K562 (cell line): ENCODE data around the gene MPZL1. TPM values are rescaled to one million over a fixed set of nuclear protein-coding genes. Genes with fewer than 3 reads are reported as not detected.

Source experiments
- ATAC-seq: fragments of 200-7000 bp; cut with Tn5 transposase; 3 replicates; pipeline ENCODE4 v1.9.1; 2020; ENCODE audit warnings: moderate library complexity
- BruUV-seq: library from RNA; stranded (reverse); fragments of 400-500 nt; replicated peaks from 2 replicates; lab custom pipeline; 2021; lab: Mats Ljungman, UMichigan
- CTCF ChIA-PET: fragments of 300-600 bp; formaldehyde crosslinking; extraction: SDS; loops from one replicate; lab custom pipeline; 2021; ENCODE audit warnings: low intra/inter-chr PET ratio; lab: Yijun Ruan, JAX
- POLR2A ChIA-PET: fragments of 300-600, 350-650 bp; sonication (Branson Sonifier 250); formaldehyde crosslinking; extraction: SDS; loops from one replicate; lab custom pipeline; 2021; ENCODE audit warnings: antibody characterized with exemption, inconsistent platforms; lab: Yijun Ruan, JAX
- DNase-seq, 4 experiments: peaks; one replicate each; pipeline versions ENCODE4 v3.0.0 to v3.0.0-alpha.2; 2011 to 2018; ENCODE audit warnings: low spot score in 3 of 4, mixed read lengths in 3 of 4; ENCODE audit errors: extremely low read depth in 1 of 4
- FAIRE-seq: peaks from 2 replicates; lab custom pipeline; 2011; peaks lifted over from hg19 to GRCh38; lab: Jason Lieb, UNC
- H2AFZ ChIP-seq: 2 replicates; pipeline ENCODE4 v1.6.0; 2011; ENCODE audit warnings: low read depth, low read length, control low read depth, inconsistent platforms
- H3K27ac ChIP-seq: fragments of 200-600 bp; 3 replicates; pipeline ENCODE4 v1.8.0; 2011; ENCODE audit warnings: low read depth, mild to moderate bottlenecking, control low read depth, inconsistent platforms, low read length, moderate library complexity, mixed read lengths; ENCODE audit errors: extremely low read depth
- H3K27me3 ChIP-seq, 2 experiments: fragments of 300-600 bp in 1 of 2; 2 replicates in 1 of 2; 3 replicates in 1 of 2; pipeline versions ENCODE4 v1.6.0 to v1.8.0; 2011; ENCODE audit warnings: inconsistent platforms in 2 of 2, low read length in 2 of 2, mild to moderate bottlenecking in 1 of 2, mixed read lengths in 1 of 2, moderate library complexity in 1 of 2; ENCODE audit not compliant: control insufficient read depth in 2 of 2, insufficient read depth in 2 of 2
- H3K36me3 ChIP-seq: fragments of 300-600 bp; 3 replicates; pipeline ENCODE4 v1.8.0; 2011; ENCODE audit warnings: mild to moderate bottlenecking, low read length, inconsistent platforms; ENCODE audit not compliant: control insufficient read depth, insufficient read depth
- H3K4me1 ChIP-seq, 2 experiments: fragments of 200-600 bp in 1 of 2; replicated peaks in 1 of 2; 2 replicates in 1 of 2; 3 replicates in 1 of 2; pipeline versions ENCODE4 v1.5.1 to v1.8.0; 2011; ENCODE audit warnings: inconsistent platforms in 2 of 2, low read length in 2 of 2, mild to moderate bottlenecking in 1 of 2, mixed read lengths in 1 of 2, moderate library complexity in 1 of 2; ENCODE audit not compliant: control insufficient read depth in 2 of 2, insufficient read depth in 2 of 2
- H3K4me2 ChIP-seq: 2 replicates; pipeline ENCODE4 v1.6.1; 2011; ENCODE audit warnings: low read length, control low read depth, inconsistent platforms, mixed read lengths; ENCODE audit not compliant: insufficient read depth
- H3K4me3 ChIP-seq: fragments of 200-600 bp; sonication (generic), shearing (Covaris generic); 2 replicates; pipeline ENCODE4 v1.5.1; 2016; ENCODE audit warnings: control low read depth, inconsistent platforms
- H3K79me2 ChIP-seq: fragments of 200-600 bp; 3 replicates; pipeline ENCODE4 v1.8.0; 2011; ENCODE audit warnings: low read length, inconsistent platforms; ENCODE audit not compliant: control insufficient read depth, insufficient read depth
- H3K9ac ChIP-seq, 2 experiments: 2 replicates each; pipeline versions ENCODE4 v1.6.0 to v1.6.1; 2011; ENCODE audit warnings: low read depth in 2 of 2, low read length in 2 of 2, control low read depth in 1 of 2, inconsistent platforms in 1 of 2, mild to moderate bottlenecking in 1 of 2, mixed read lengths in 1 of 2; ENCODE audit not compliant: insufficient read depth in 1 of 2
- H3K9me1 ChIP-seq: one replicate; pipeline ENCODE4 v1.6.0; 2011; ENCODE audit warnings: inconsistent platforms, mild to moderate bottlenecking, low read length, moderate library complexity; ENCODE audit not compliant: control insufficient read depth, insufficient read depth
- H3K9me3 ChIP-seq: replicated peaks from 2 replicates; pipeline ENCODE4 v1.5.1; 2011; ENCODE audit warnings: low read depth, low read length, inconsistent platforms; ENCODE audit not compliant: control insufficient read depth, insufficient read depth
- H4K20me1 ChIP-seq: replicated peaks from 2 replicates; pipeline ENCODE4 v1.6.1; 2011; ENCODE audit warnings: low read length, inconsistent platforms, mixed read lengths; ENCODE audit not compliant: control insufficient read depth, insufficient read depth
- POLR2G ChIP-seq: fragments of 200-400 bp; formaldehyde crosslinking; IDR thresholded peaks from 2 replicates; pipeline ENCODE4 v1.6.1; 2017; ENCODE audit warnings: low read depth, mild to moderate bottlenecking, antibody characterized with exemption, low read length, moderate library complexity
- RBM22 ChIP-seq: fragments of 200-400 bp; formaldehyde crosslinking; IDR thresholded peaks from 2 replicates; pipeline ENCODE4 v1.6.1; 2018; ENCODE audit warnings: low read length, low read depth; ENCODE audit not compliant: poor library complexity, severe bottlenecking
- SPI1 ChIP-seq: IDR thresholded peaks from 2 replicates; pipeline ENCODE4 v1.6.1; 2011; ENCODE audit warnings: low read depth, low read length, control low read depth, borderline replicate concordance
- WGBS: fragments of 100-300 bp; shearing (Covaris generic); methylation state at CpG from one replicate; pipeline ENCODE4 v1.1.6; 2016; ENCODE audit warnings: low coverage, mixed read lengths; ENCODE audit not compliant: insufficient coverage; ENCODE audit errors: missing lambda C conversion rate; 5-methylcytosine and 5-hydroxymethylcytosine counted together
- in situ Hi-C: fragments of 300-500 bp; cut with MboI; formaldehyde crosslinking; loops from 4 replicates; pipeline ENCODE4 v1.15.0; 2018; ENCODE audit warnings: inconsistent platforms, mixed read lengths
- intact Hi-C: fragments of 100-400 bp; cut with micrococcal nuclease; formaldehyde crosslinking; loops from 2 replicates; pipeline ENCODE4 v1.14.2; 2022
- polyA plus RNA-seq, 8 experiments: library from polyadenylated mRNA; depleted of rRNA in 4 of 8; stranded (reverse) in 5 of 8; unstranded in 3 of 8; fragments of >200 nt; fragmentation: Nextera tagmentation in 2 of 8; fragmentation: Illumina TruSeq in 1 of 8; extraction: Ambion mirVana in 2 of 8; extraction: Trizol in 1 of 8; gene quantifications; 2 replicates each; pipeline versions ENCODE4 v1.2.1 to v1.2.3, GENCODE V29; 2011 to 2014; ENCODE audit warnings: inconsistent platforms in 1 of 8, missing spikeins in 1 of 8
- total RNA-seq, 7 experiments: library from RNA; depleted of rRNA in 6 of 7; stranded (reverse); fragments of >200 nt in 6 of 7; fragmentation: Illumina TruSeq in 2 of 7; extraction: Trizol in 2 of 7; gene quantifications; 2 replicates each; pipeline versions ENCODE4 v1.2.1 to v1.2.3, GENCODE V29; 2011 to 2021; ENCODE audit warnings: low replicate concordance in 1 of 7
- TF ChIP-seq, protein P1 (sequence below), 2 experiments: fragments of 200-800 bp in 1 of 2; sonication (Bioruptor generic) in 1 of 2; sonication (generic) in 1 of 2; formaldehyde crosslinking in 1 of 2; IDR thresholded peaks in 1 of 2; conservative IDR thresholded peaks in 1 of 2; 2 replicates each; pipeline versions ENCODE4 v1.5.0 to v1.6.1; 2016 to 2020; ENCODE audit warnings: missing compliant biosample characterization in 1 of 2, missing genetic modification characterization in 1 of 2, missing genetic modification reagents in 1 of 2

The MPZL1 gene
- total and polyA plus RNA-seq, 9 of the 15 experiments (the other 6 are each of a cell fraction or from before 2014, with no cell fraction given), result 14.5 to 153 (median 66.5) TPM

DNA sequence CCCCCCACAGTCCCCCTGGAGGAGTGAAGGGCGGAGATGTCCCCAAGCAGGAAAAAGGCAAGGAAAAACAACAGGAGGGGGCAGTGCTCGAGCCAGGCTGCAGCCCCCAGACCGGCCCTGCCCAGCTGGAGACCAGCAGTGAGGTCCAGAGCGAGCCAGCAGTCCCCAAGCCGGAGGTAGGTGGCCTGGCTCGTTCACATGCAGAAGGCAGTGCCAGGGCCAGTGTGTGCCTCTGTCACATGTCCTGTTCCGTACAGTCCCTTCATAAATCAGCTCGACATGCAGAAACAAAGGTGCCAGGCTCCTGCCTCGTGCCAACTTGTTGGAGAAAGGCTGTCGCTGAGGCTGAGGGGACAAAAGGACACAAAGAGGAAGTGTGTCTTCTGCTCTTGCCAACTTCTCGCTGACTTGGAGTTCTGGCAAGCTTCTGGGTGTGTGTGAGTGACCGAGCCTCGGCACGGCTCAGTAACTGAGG is 24.1 kb upstream of the MPZL1 start:
- peaks cover 66% of the 10 kb centered on the region for H3K36me3 ChIP-seq
- CTCF ChIA-PET, result interaction anchor here (0.6 kb wide), 1 partner anchor 143 kb away, joined by 3 read pairs; no protein-coding TSS in a partner anchor
- H3K4me3 ChIP-seq, result no peak overlapping the region
- H2AFZ ChIP-seq, result no peak overlapping the region
- ATAC-seq (no peak), FAIRE-seq (no peak), DNase-seq (no peak)
- H3K9ac ChIP-seq, result no peak overlapping the region
- intact Hi-C loops, result no loop called here
- H3K9me3 ChIP-seq, result no peaks in the 10 kb centered on the region
- no TSS peak for BruUV-seq
- no peaks in the 10 kb centered on the region for H4K20me1 ChIP-seq
- no peaks in the 10 kb centered on the region for H3K9me1 ChIP-seq
- 78% methylated on average over 14 of the region's 14 CpGs for WGBS
- H3K79me2 ChIP-seq, result no peaks in the 10 kb centered on the region
- in situ Hi-C loops, result loop anchor here (10.0 to 25.0 kb wide), 3 partner anchors 633 to 1685 kb away; no protein-coding TSS in a partner anchor
- no peak overlapping the region for H3K27ac ChIP-seq
- no peaks in the 10 kb centered on the region for H3K27me3 ChIP-seq
- H3K4me2 ChIP-seq, result no peak overlapping the region
- TF ChIP-seq RBM22 (peak; percentile 70), SPI1 (peak; percentile 22; the same call in 1 of the 2 replicates), POLR2G (peak; percentile 37; the same call in 1 of the 2 replicates)
- TF ChIP-seq, protein P1, sequence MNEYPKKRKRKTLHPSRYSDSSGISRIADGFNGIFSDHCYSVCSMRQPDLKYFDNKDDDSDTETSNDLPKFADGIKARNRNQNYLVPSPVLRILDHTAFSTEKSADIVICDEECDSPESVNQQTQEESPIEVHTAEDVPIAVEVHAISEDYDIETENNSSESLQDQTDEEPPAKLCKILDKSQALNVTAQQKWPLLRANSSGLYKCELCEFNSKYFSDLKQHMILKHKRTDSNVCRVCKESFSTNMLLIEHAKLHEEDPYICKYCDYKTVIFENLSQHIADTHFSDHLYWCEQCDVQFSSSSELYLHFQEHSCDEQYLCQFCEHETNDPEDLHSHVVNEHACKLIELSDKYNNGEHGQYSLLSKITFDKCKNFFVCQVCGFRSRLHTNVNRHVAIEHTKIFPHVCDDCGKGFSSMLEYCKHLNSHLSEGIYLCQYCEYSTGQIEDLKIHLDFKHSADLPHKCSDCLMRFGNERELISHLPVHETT (CRISPR knock-in tag; conservative IDR thresholded peaks at IDR 0.05 in 1 of 2, IDR thresholded peaks at IDR 0.05 in 1 of 2), result no peak
- no peaks in the 10 kb centered on the region; a peak in 1 of 5 replicates for H3K4me1 ChIP-seq
- POLR2A ChIA-PET, result interaction anchor here (1.0 to 1.8 kb wide), 3 partner anchors 10 to 72 kb away, joined by 3 to 5 read pairs (median 5); no protein-coding TSS in a partner anchor
